NCI-H2196 treated with DMSO at 0.1 percent for 48 hours (cell line): Measurements from ENCODE around the gene STK10.
A peak's percentile ranks its signal among the peaks of the same experiment; 100 is the strongest.
"Not testable (repeated sequence)": the region's sequence is repeated elsewhere in the genome, so short reads cannot be mapped to it uniquely, and the experiment has no call there.

Experiments
- DNase-seq: peaks from one replicate; lab custom pipeline; 2025; ENCODE audit not compliant: unreplicated experiment; lab: John Stamatoyannopoulos, UW

STK10 gene

GRCh38 chr5:172020110-172020786, 167.8 kb downstream of the STK10 start:
- not testable (repeated sequence) for DNase-seq

GRCh38 chr5:172015346-172015745, 172.7 kb downstream of the STK10 start:
- DNase-seq = no peak

GRCh38 chr5:172010278-172010677, 177.7 kb downstream of the STK10 start:
- no peak for DNase-seq

GRCh38 chr5:172009536-172010270, 178.3 kb downstream of the STK10 start:
- no peak for DNase-seq

GRCh38 chr5:172008689-172009141, 179.3 kb downstream of the STK10 start:
- DNase-seq = no peak

- no peak for DNase-seq
Observed at GRCh38 chr5:172008111-172008455, 179.9 kb downstream of the STK10 start.

- no peak for DNase-seq
Observed at GRCh38 chr5:172007175-172008110, 180.6 kb downstream of the STK10 start.

- peak; percentile 91 for DNase-seq
Observed at GRCh38 chr5:172006321-172007174, 181.5 kb downstream of the STK10 start, which contains the start of gene FBXW11. FBXW11 (minus strand) TSS chr5:172006638; CDS start chr5:172006502, 136 bp downstream.

- no peak for DNase-seq
Observed at GRCh38 chr5:172005708-172006320, 182.2 kb downstream of the STK10 start.

GRCh38 chr5:172004824-172005237, 183.2 kb downstream of the STK10 start:
- DNase-seq = no peak

- no peak for DNase-seq
Observed at GRCh38 chr5:172003746-172004145, 184.3 kb downstream of the STK10 start.

GRCh38 chr5:172002840-172003512, 185.0 kb downstream of the STK10 start:
- DNase-seq = no peak

- DNase-seq = no peak
Observed at GRCh38 chr5:172002310-172002709, 185.7 kb downstream of the STK10 start.

- no peak for DNase-seq
Observed at GRCh38 chr5:171999877-172000276, 188.1 kb downstream of the STK10 start.

- no peak for DNase-seq
Observed at GRCh38 chr5:171999100-171999499, 188.9 kb downstream of the STK10 start.

GRCh38 chr5:171997011-171997410, 191.0 kb downstream of the STK10 start:
- no peak for DNase-seq

GRCh38 chr5:171992813-171993212, 195.2 kb downstream of the STK10 start:
- no peak for DNase-seq

- no peak for DNase-seq
Observed at GRCh38 chr5:171992305-171992704, 195.7 kb downstream of the STK10 start.
